ENCODE measurements around the gene FADS6. TPM values are rescaled to one million over a fixed set of nuclear protein-coding genes. Genes with fewer than 3 reads are reported as not detected.

The FADS6 gene
- total and polyA plus RNA-seq, 2 of the 13 experiments (the other 11 are each of a cell fraction or from before 2014, with no cell fraction given): 0.11 TPM

- TF ChIP-seq ZNF703 (CRISPR knock-in tag; IDR thresholded peaks at IDR 0.05; ENCODE audit: borderline replicate concordance) (no peak), ZNF709 (CRISPR knock-in tag; IDR thresholded peaks at IDR 0.05) (0 out of 2 replicates have a peak, but pooled peaks have one; percentile 8), YY1 (IDR thresholded peaks at IDR 0.05; ENCODE audit: insufficient read depth, insufficient replicate concordance, low read depth, low read length) (peak; percentile 78), ZNF737 (CRISPR knock-in tag; IDR thresholded peaks at IDR 0.05; ENCODE audit: borderline replicate concordance) (no peak), SP5 (CRISPR knock-in tag; IDR thresholded peaks at IDR 0.05; ENCODE audit: borderline replicate concordance, low read depth) (peak; percentile 72), CSRNP2 (CRISPR knock-in tag; conservative IDR thresholded peaks at IDR 0.05; ENCODE audit: low read depth) (no peak), HIVEP1 (CRISPR knock-in tag; IDR thresholded peaks at IDR 0.05) (0 out of 2 replicates have a peak, but pooled peaks have one; percentile 12), ZNF784 (CRISPR knock-in tag; IDR thresholded peaks at IDR 0.05; ENCODE audit: borderline replicate concordance) (no peak; the same call in 1 of the 2 replicates), NR2F1 (CRISPR knock-in tag; IDR thresholded peaks at IDR 0.05) (peak in 1 of 2 experiments; percentile 26; a peak in 1 of 4 replicates), STAT6 (CRISPR knock-in tag; IDR thresholded peaks at IDR 0.05; ENCODE audit: borderline replicate concordance) (no peak; the same call in 1 of the 2 replicates), ESRRA (CRISPR knock-in tag; IDR thresholded peaks at IDR 0.05; ENCODE audit: low read depth) (peak; percentile 43; the same call in 1 of the 2 replicates), ZNF839 (CRISPR knock-in tag; IDR thresholded peaks at IDR 0.05; ENCODE audit: borderline replicate concordance) (no peak), ZNF879 (CRISPR knock-in tag; IDR thresholded peaks at IDR 0.05) (no peak), NCOA5 (CRISPR knock-in tag; IDR thresholded peaks at IDR 0.05) (no peak), ATF7 (IDR thresholded peaks at IDR 0.05) (no peak), ATF7 (CRISPR knock-in tag; IDR thresholded peaks at IDR 0.05) (no peak), ARNT2 (CRISPR knock-in tag; IDR thresholded peaks at IDR 0.05; ENCODE audit: low read depth) (peak; percentile 90), U2AF1 (optimal IDR thresholded peaks at IDR 0.05; ENCODE audit: low read depth, low read length) (no peak), ZNF546 (CRISPR knock-in tag; conservative IDR thresholded peaks at IDR 0.05) (no peak; the same call in 1 of the 2 replicates), KDM6A (CRISPR knock-in tag; IDR thresholded peaks at IDR 0.05; ENCODE audit: low read depth) (no peak), ZNF792 (CRISPR knock-in tag; IDR thresholded peaks at IDR 0.05) (peak; percentile 89; the same call in 1 of the 2 replicates)
- TF ChIP-seq, protein P1, sequence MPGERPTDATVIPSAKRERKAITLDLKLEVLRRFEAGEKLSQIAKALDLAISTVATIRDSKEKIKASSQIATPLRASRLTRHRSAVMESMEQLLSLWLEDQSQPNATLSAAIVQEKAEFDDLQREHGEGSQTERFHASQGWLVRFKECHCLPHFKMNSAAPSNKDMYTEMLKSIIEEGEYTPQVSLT (CRISPR knock-in tag; IDR thresholded peaks at IDR 0.05; ENCODE audit: borderline replicate concordance, low read depth): no peak
Measured at GRCh38 chr17:74872313-74873036, 21.0 kb downstream of the FADS6 start, which contains the start of gene FDXR (continued).
